CD4-positive, alpha-beta T cell treated with Interleukin-17A for 1 hour (primary cell): ENCODE results near the gene SSU72.
"Not testable (repeated sequence)": the region's sequence is repeated elsewhere in the genome, so short reads cannot be mapped to it uniquely, and the experiment has no call there.

Experiments
- DNase-seq: peaks from one replicate; pipeline ENCODE4 v3.0.0-alpha.2; 2020

The SSU72 gene

GRCh38 chr1:1540090-1540817 lies 34.4 kb downstream of the SSU72 start, which contains the start of gene TMEM240:
Gene TMEM240 (minus strand): TSS chr1:1540624. CDS start chr1:1540346, 278 bp downstream.
- peak; percentile 62 for DNase-seq

GRCh38 chr1:1539310-1540089 lies 35.2 kb downstream of the SSU72 start:
- no peak for DNase-seq

GRCh38 chr1:1538989-1539309 lies 35.7 kb downstream of the SSU72 start:
- no peak for DNase-seq

- DNase-seq = no peak
Observed at GRCh38 chr1:1538334-1538733, 36.3 kb downstream of the SSU72 start.

- DNase-seq = no peak
Observed at GRCh38 chr1:1537626-1538250, 36.9 kb downstream of the SSU72 start.

GRCh38 chr1:1536938-1537546 lies 37.6 kb downstream of the SSU72 start:
- DNase-seq = no peak

- DNase-seq = no peak
Observed at GRCh38 chr1:1536019-1536937, 38.4 kb downstream of the SSU72 start.

- no peak for DNase-seq
Observed at GRCh38 chr1:1535201-1536018, 39.3 kb downstream of the SSU72 start.

- DNase-seq = no peak
Observed at GRCh38 chr1:1534401-1535154, 40.1 kb downstream of the SSU72 start.

GRCh38 chr1:1533894-1534291 lies 40.8 kb downstream of the SSU72 start:
- not testable (repeated sequence) for DNase-seq

- not testable (repeated sequence) for DNase-seq
Observed at GRCh38 chr1:1533176-1533893, 41.3 kb downstream of the SSU72 start.

- DNase-seq = no peak
Observed at GRCh38 chr1:1531947-1532346, 42.7 kb downstream of the SSU72 start.

GRCh38 chr1:1529936-1530335 lies 44.7 kb downstream of the SSU72 start:
- no peak for DNase-seq

- no peak for DNase-seq
Observed at GRCh38 chr1:1529321-1529720, 45.3 kb downstream of the SSU72 start.

GRCh38 chr1:1528301-1529267 lies 46.1 kb downstream of the SSU72 start:
- no peak for DNase-seq

GRCh38 chr1:1527092-1527816 lies 47.4 kb downstream of the SSU72 start:
- no peak for DNase-seq

GRCh38 chr1:1526476-1526875 lies 48.2 kb downstream of the SSU72 start:
- DNase-seq = not testable (repeated sequence)
